GM18909 (cell line): ENCODE measurements around the gene CDC14B.

Experiments used
- ATAC-seq: cut with Tn5 transposase; IDR thresholded peaks from one replicate; pipeline ENCODE4 v1.9.1; 2021; ENCODE audit warnings: mild to moderate bottlenecking; ENCODE audit not compliant: unreplicated experiment, poor library complexity

Gene CDC14B

DNA sequence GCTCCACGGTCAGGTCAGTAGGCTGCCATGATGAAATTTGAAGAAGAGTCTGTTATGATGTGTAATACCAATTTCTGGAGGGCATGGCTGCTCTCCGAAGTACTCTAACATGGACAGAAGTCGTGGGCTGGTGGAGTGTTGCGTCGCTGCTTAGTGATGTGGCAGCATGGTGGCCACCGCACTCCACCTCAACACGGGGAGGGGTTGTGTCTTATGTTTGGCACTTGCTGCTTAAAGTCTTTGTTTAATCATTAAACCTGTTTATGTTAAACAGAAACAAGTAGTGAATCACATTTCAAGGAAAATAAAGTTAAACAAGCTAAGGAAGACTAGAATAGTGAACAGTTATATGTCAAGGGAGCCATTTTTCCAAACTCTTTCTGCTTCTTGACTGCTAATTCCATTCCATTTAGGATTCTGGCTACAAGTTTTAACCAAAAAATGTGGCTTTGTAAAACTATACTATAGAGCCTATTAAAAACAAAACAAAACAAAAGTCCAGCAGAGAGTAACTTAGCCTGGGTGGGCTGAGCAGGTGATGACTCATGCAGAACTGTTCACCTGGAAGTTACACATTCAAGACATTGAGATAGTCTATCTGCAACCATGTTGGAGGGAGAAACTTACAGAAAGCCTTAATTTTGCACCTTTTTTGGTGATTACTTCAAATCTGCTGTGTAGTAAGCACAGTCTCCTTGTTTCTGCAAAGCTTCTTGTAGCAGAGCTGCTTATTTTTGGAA, 160.2 kb downstream of the CDC14B start:
- ATAC-seq: no peak

DNA sequence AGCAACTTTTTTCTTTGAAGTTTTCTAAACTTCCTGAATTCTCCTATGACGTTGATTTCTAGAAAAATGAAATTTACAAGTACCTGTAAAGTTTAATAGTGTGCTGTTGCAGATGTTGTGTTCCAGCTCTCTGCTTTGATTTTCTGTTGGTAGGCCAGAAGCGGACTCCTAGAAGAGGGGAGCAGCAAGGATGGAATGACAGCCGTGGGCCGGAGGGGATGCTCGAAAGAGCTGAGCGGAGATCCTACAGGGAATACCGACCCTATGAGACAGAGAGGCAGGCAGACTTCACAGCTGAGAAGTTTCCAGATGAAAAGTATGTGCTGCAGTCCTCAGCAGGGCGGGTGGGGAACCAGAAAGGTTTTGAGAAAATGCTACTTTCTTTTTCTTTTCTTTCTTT, 161.4 kb downstream of the CDC14B start:
- ATAC-seq: no peak

- no peak for ATAC-seq
Observed at GRCh38 chr9:96457266-96457665, 162.4 kb downstream of the CDC14B start.

DNA sequence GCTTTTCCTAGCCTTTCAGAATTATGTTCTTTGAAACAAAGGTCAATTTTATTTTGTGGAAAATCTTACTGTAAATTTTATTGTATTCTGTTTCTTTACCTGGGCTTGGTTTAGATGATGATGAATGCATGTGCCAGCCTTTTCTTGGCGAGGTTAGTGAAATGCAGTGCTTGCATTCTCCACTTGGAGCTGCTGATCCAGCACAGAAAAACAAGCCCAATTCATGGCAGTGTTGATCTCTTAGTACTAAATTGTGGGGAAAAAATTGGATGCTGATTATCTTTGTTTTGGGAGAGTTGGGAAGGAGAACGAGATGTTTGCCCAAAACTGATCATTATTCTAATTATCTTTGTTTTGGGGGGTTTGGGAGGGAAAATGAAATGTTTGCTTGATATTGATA, 166.0 kb downstream of the CDC14B start:
- ATAC-seq: no peak

- peak; percentile 2 for ATAC-seq
Observed at GRCh38 chr9:96450613-96451528, 168.8 kb downstream of the CDC14B start.
